ENCODE measurements around the gene DHCR7. TPM values are rescaled to one million over a fixed set of nuclear protein-coding genes. Genes with fewer than 3 reads are reported as not detected.

The DHCR7 gene
- total RNA-seq, 3 donors from 2014 or later, result 26.5 to 68.6 (median 62.3) TPM

- ATAC-seq, result no peak
- Histone ChIP-seq H3K36me3 (ENCODE audit: low read depth) (no peaks in the 10 kb centered on the region), H3K4me3 (no peak overlapping the region), H3K9me3 (no peaks in the 10 kb centered on the region), H3K4me1 (ENCODE audit: low read depth) (peaks cover 12% of the 10 kb centered on the region)
- no peak for TF ChIP-seq CTCF (IDR thresholded peaks at IDR 0.05)
- DNase-seq, result no peak
- intact Hi-C loops (cut with DNase I, micrococcal nuclease), result no loop called here
Measured at GRCh38 chr11:71429701-71430100, 18.5 kb downstream of the DHCR7 start.

- H3K9me3 ChIP-seq, result no peaks in the 10 kb centered on the region
- no peak for ATAC-seq
- no peak overlapping the region for H3K4me3 ChIP-seq
- intact Hi-C loops (cut with DNase I, micrococcal nuclease), result no loop called here
- H3K4me1 ChIP-seq (ENCODE audit: low read depth), result peaks cover 11% of the 10 kb centered on the region
- no peak for TF ChIP-seq CTCF (IDR thresholded peaks at IDR 0.05)
- H3K36me3 ChIP-seq (ENCODE audit: low read depth), result no peaks in the 10 kb centered on the region
- DNase-seq, result no peak
Measured at GRCh38 chr11:71428861-71429435, 19.2 kb downstream of the DHCR7 start.

GRCh38 chr11:71426413-71426812, 21.8 kb downstream of the DHCR7 start:
- no peaks in the 10 kb centered on the region for H3K36me3 ChIP-seq (ENCODE audit: low read depth)
- intact Hi-C loops (cut with DNase I, micrococcal nuclease), result no loop called here
- TF ChIP-seq CTCF (IDR thresholded peaks at IDR 0.05), result no peak
- no peaks in the 10 kb centered on the region for H3K4me1 ChIP-seq (ENCODE audit: low read depth)
- ATAC-seq (no peak), DNase-seq (no peak)
- no peak overlapping the region for H3K4me3 ChIP-seq
- no peaks in the 10 kb centered on the region for H3K9me3 ChIP-seq

GRCh38 chr11:71425860-71426259, 22.3 kb downstream of the DHCR7 start:
- Histone ChIP-seq H3K4me1 (ENCODE audit: low read depth) (no peaks in the 10 kb centered on the region), H3K36me3 (ENCODE audit: low read depth) (no peaks in the 10 kb centered on the region), H3K9me3 (no peaks in the 10 kb centered on the region), H3K4me3 (no peak overlapping the region)
- intact Hi-C loops (cut with DNase I, micrococcal nuclease), result no loop called here
- DNase-seq, result no peak
- no peak for TF ChIP-seq CTCF (IDR thresholded peaks at IDR 0.05)
- ATAC-seq, result no peak

- ATAC-seq (no peak), DNase-seq (no peak)
- Histone ChIP-seq H3K4me1 (ENCODE audit: low read depth) (no peaks in the 10 kb centered on the region), H3K36me3 (ENCODE audit: low read depth) (no peaks in the 10 kb centered on the region), H3K4me3 (no peak overlapping the region), H3K9me3 (no peaks in the 10 kb centered on the region)
- intact Hi-C loops (cut with DNase I, micrococcal nuclease), result no loop called here
- no peak for TF ChIP-seq CTCF (IDR thresholded peaks at IDR 0.05)
Measured at GRCh38 chr11:71425409-71425808, 22.8 kb downstream of the DHCR7 start.

All from mucosa of descending colon (tissue), 3 donors.